ENCODE measurements around the gene ACTR8.

ACTR8 gene

DNA sequence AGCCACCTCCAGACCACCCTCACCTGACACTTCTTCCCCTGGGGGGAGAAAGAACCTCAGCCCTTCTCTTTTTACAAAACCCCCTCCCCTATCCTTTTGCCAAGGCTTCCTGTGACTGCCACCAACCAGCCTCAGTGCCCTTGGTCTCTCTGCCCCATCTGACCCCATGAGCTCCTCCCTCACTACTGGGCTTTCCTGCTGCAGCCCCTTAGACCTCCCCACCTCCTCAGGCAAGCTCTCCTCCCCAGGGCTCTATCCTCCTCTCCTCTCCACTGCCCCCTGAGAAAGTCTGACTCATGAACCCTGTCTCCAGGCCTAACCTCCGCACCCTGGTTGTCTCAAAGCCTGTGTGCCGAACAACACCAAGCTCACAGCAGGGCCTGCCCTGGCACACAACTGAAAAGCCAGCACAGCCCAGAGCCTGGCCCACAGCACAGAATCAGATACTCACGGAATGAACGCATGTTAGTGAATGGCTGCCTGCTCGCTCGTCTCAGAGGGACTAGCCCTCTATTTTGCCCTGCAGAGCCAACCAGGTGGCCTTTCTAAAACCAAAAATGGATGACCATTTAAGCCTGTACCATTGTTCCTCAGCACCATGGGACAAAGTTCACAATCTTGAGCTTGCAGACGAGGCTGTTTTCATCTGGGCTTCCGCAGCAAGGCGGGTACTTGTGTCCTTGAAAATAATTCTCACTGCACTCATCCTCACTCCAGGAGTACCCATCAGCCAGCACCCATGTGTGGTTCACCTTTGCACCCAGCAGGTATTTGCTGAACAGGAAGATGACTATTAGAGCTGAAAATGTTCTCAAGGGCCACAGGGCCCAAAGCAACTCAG, 37.5 kb downstream of the ACTR8 start:
- H3K4me3 ChIP-seq (ENCODE audit: low read length) = no peak overlapping the region
- peaks cover 5% of the 10 kb centered on the region for H3K4me1 ChIP-seq (ENCODE audit: control insufficient read depth, insufficient read depth, low read length)
- DNase-seq (ENCODE audit: low read depth) = no peak
- no peaks in the 10 kb centered on the region for H3K9me3 ChIP-seq (ENCODE audit: control insufficient read depth, low read length)
- no peak overlapping the region for H3K9ac ChIP-seq (ENCODE audit: low read length)
- no peaks in the 10 kb centered on the region for H3K36me3 ChIP-seq (ENCODE audit: control insufficient read depth, insufficient read depth, low read length, severe bottlenecking)
- peaks cover 8% of the 10 kb centered on the region for H3K27me3 ChIP-seq (replicated peaks; ENCODE audit: control insufficient read depth, insufficient read depth, low read length)

DNA sequence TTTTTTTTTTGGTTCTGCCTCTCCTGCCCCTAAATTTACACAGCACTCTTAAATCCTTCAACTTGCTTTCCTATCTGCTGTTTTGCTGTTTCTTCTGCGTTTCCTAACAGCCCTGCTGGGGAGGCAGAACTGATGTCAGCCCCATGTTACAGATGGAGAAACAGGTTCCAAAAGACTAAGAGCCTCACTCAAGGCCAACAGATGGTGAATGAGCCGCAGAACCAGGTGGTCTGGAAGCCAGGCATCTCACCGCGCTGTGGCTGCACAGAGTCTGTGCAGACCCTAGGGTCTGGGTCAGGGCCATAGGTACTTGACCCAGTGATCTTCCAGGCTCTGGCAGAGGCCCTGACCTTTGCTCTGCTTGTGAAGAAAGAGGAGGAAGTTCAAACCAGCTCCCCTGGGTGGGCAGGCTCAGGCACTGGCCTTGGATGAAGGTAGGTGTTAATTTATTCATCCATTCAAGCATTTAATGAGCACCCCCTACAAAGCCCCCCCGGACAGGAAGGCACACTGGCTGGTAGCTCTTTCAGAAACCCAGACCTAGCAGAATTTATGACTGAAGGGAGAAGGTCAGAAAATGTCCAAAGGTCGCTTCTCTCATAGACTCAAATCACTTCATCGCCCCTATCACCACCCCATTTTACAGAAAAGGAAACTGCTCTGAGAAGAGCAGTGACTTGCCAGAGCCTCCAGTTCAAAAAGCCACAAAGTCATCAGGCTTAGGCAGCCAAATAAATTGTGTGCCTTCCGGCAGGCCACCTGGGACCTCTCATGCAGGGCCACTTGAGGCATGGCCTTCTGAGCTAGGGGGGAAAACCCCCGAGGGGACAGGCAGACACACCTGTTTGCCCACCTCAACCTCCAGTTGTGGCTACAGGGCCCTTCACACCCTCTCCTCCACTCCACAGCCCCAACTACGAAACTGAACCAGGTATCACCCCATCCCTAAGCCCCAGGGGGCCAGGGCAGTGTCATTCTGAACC, 38.5 kb downstream of the ACTR8 start:
- Histone ChIP-seq H3K4me3 (ENCODE audit: low read length) (no peak overlapping the region), H3K9me3 (ENCODE audit: control insufficient read depth, low read length) (no peaks in the 10 kb centered on the region), H3K36me3 (ENCODE audit: control insufficient read depth, insufficient read depth, low read length, severe bottlenecking) (no peaks in the 10 kb centered on the region), H3K27me3 (replicated peaks; ENCODE audit: control insufficient read depth, insufficient read depth, low read length) (peaks cover 8% of the 10 kb centered on the region), H3K9ac (ENCODE audit: low read length) (no peak overlapping the region), H3K4me1 (ENCODE audit: control insufficient read depth, insufficient read depth, low read length) (peaks cover 5% of the 10 kb centered on the region)
- no peak for DNase-seq (ENCODE audit: low read depth)

DNA sequence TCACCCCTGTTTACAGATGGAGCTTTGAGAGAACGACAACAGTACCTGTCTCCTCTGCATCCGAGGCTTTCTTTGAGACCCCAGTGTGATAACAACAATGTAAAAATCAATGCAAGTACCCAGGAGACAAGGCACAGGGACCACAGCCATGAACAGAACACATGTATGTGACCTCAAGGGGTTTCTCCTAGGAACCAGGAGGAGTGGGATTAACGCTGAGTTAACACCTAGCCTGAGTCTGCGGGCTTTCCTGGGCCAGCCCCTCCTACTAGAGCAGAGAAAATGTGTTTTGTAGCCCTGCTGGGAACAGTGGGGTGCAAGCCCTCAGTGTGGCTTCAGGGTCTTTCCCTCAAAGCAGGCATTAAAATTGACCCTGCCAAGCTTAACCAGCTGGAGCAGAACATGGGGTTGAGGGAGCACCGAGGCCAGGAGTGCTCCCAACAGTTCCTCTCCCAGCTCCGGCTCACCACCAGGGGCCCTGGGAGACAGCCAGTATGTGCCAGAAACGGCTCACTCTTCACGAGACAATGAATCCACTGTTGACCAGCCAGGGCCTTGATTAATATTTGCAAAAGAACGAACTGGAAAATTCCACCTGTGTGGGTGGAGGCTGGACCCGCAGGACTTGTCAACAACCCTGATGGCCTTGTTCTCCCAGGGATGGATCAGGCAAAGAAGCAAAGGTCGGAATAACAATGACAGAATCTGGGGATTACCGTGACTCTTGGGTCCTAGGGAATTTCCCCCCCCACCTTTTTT, 39.3 kb downstream of the ACTR8 start:
- Histone ChIP-seq H3K36me3 (ENCODE audit: control insufficient read depth, insufficient read depth, low read length, severe bottlenecking) (no peaks in the 10 kb centered on the region), H3K9me3 (ENCODE audit: control insufficient read depth, low read length) (no peaks in the 10 kb centered on the region), H3K27me3 (replicated peaks; ENCODE audit: control insufficient read depth, insufficient read depth, low read length) (peaks cover 8% of the 10 kb centered on the region), H3K4me3 (ENCODE audit: low read length) (no peak overlapping the region), H3K4me1 (ENCODE audit: control insufficient read depth, insufficient read depth, low read length) (peaks cover 5% of the 10 kb centered on the region), H3K9ac (ENCODE audit: low read length) (no peak overlapping the region)
- no peak for DNase-seq (ENCODE audit: low read depth)

DNA sequence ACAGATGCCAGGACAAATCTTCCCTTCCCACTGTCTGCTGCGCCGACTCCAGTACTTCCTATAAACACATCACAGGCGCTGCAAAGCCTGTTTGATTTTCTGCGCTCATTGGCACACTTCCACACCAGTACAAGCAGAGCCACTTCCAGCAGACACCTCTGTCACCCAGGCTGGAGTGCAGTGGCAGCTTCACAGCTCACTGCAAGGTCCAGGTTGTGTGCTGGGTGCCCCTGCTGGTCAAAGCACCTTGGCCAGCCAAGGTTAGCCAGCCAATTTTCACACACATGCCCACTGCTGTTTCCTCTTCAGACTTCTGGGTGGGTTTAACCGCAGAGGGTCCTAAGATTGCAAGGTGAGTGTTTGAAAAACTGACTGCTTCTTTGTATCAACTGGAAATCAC, 40.7 kb downstream of the ACTR8 start:
- Histone ChIP-seq H3K27me3 (replicated peaks; ENCODE audit: control insufficient read depth, insufficient read depth, low read length) (no peaks in the 10 kb centered on the region), H3K9me3 (ENCODE audit: control insufficient read depth, low read length) (no peaks in the 10 kb centered on the region), H3K9ac (ENCODE audit: low read length) (no peak overlapping the region), H3K4me1 (ENCODE audit: control insufficient read depth, insufficient read depth, low read length) (peaks cover 5% of the 10 kb centered on the region), H3K36me3 (ENCODE audit: control insufficient read depth, insufficient read depth, low read length, severe bottlenecking) (no peaks in the 10 kb centered on the region), H3K4me3 (ENCODE audit: low read length) (no peak overlapping the region)
- DNase-seq (ENCODE audit: low read depth) = no peak

DNA sequence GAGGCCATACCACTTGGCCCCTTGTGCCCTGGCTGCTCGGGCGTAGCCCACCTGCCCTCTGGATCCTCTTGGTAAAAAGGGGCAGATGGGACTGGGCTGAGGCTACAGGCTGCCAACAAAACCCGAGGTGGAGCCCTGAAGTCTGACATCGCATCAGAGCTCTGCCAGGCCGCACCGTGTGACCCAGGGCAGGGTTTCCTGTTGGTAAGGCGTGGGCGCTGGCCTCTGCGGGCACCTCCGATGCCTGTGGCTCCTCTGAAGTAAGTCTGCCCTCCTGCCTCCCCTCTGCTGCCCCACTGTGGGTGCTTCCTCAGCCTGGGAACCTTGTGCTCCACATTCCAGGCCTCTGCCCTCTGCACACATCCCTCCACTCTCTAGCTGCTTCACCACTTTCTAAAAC, 44.6 kb downstream of the ACTR8 start:
- H3K4me1 ChIP-seq (ENCODE audit: control insufficient read depth, insufficient read depth, low read length) = no peaks in the 10 kb centered on the region
- H3K27me3 ChIP-seq (replicated peaks; ENCODE audit: control insufficient read depth, insufficient read depth, low read length) = no peaks in the 10 kb centered on the region
- no peaks in the 10 kb centered on the region for H3K9me3 ChIP-seq (ENCODE audit: control insufficient read depth, low read length)
- no peak for DNase-seq (ENCODE audit: low read depth)
- H3K4me3 ChIP-seq (ENCODE audit: low read length) = no peak overlapping the region
- no peaks in the 10 kb centered on the region for H3K36me3 ChIP-seq (ENCODE audit: control insufficient read depth, insufficient read depth, low read length, severe bottlenecking)
- H3K9ac ChIP-seq (ENCODE audit: low read length) = no peak overlapping the region

DNA sequence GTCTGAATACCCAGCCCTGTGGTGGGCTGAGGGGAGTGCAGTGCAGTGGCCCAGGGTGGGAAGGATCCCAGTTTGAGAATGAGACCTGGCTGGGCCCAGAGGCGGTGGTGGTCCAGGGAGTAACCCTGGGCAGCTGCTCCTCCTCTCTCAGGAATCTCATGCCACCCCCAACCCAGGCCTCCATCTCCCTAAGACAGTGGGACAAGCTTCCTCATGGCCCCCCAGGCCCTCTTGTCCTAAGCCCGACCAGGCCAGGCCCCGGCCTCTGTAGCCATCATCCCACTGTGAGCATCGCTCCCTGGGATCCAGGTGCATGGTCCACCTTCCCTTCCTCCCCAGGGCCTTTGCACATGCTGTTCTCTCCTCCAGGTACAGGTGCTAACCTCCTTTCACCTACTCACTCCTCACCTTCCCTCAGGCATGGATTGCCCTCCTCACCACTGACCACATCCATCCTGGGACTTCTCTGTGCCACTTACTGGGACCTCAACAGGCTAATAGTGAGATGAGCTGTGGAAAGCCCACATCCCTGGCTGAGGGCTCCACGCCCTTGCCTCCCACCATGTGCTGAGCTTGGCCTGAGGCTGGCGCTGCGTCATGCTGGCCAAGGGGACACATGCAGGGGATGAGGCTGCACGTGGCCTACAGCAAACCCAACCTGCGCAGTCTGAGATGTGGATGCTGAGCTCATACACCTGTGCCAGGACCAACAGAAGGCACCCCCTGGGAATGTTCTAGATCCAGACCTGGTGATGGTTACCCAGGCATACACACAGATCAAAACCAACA, 45.7 kb downstream of the ACTR8 start:
- no peak for DNase-seq (ENCODE audit: low read depth)
- Histone ChIP-seq H3K4me3 (ENCODE audit: low read length) (no peak overlapping the region), H3K27me3 (replicated peaks; ENCODE audit: control insufficient read depth, insufficient read depth, low read length) (no peaks in the 10 kb centered on the region), H3K36me3 (ENCODE audit: control insufficient read depth, insufficient read depth, low read length, severe bottlenecking) (no peaks in the 10 kb centered on the region), H3K4me1 (ENCODE audit: control insufficient read depth, insufficient read depth, low read length) (no peaks in the 10 kb centered on the region), H3K9me3 (ENCODE audit: control insufficient read depth, low read length) (no peaks in the 10 kb centered on the region), H3K9ac (ENCODE audit: low read length) (no peak overlapping the region)

DNA sequence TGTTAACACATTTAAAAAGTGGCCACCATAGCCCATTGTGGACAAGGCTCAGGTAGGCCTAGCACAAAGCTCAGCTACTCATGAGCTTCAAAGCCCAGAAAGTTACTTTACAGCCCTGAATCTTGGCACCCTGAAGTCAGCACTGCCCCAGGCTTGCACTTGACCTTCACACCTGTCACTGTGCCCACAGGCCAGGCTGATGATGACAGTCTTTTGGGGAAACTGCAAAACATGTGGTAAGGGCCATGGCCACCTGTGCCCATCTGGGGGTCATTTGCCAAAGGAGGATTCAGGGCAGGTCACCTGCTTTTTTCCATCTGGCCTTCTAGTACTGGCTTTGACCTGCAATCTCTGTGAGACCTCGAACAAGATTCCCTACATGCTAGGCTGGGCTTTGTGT, 46.7 kb downstream of the ACTR8 start:
- Histone ChIP-seq H3K36me3 (ENCODE audit: control insufficient read depth, insufficient read depth, low read length, severe bottlenecking) (no peaks in the 10 kb centered on the region), H3K4me3 (ENCODE audit: low read length) (no peak overlapping the region), H3K9me3 (ENCODE audit: control insufficient read depth, low read length) (no peaks in the 10 kb centered on the region), H3K27me3 (replicated peaks; ENCODE audit: control insufficient read depth, insufficient read depth, low read length) (no peaks in the 10 kb centered on the region), H3K9ac (ENCODE audit: low read length) (no peak overlapping the region), H3K4me1 (ENCODE audit: control insufficient read depth, insufficient read depth, low read length) (no peaks in the 10 kb centered on the region)
- DNase-seq (ENCODE audit: low read depth) = no peak

DNA sequence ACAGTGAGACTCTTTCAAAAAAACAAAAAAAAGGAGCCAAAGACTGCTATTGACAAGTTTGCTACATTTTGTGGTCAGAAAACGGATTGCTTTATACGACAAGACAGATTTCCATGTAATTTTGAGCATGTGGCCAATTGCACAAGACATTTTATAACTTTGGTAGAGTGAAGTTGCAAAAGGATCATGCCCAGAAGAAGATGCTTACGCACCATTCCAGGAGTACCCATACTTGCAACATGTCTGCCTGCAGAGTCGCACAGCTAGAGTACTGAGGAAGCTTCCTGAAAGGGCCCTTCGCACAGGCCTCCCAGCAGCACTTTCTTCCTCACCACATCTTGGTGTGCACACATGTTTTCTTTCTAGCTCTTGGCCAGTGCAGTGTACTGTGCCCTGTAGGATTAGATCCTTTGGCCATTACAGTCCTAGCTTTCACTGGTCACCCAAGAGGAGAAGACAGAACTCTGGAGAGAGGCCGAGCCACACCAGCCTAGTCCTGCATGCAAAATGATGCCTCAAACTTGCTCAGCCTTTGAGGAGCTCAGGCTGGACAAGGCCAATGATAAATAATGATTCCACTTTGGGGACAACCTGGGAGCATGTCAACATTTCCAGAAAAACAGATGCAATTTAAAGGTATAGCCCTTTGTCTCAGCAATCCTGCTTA, 47.4 kb downstream of the ACTR8 start:
- no peaks in the 10 kb centered on the region for H3K36me3 ChIP-seq (ENCODE audit: control insufficient read depth, insufficient read depth, low read length, severe bottlenecking)
- H3K9ac ChIP-seq (ENCODE audit: low read length) = no peak overlapping the region
- no peak for DNase-seq (ENCODE audit: low read depth)
- no peaks in the 10 kb centered on the region for H3K27me3 ChIP-seq (replicated peaks; ENCODE audit: control insufficient read depth, insufficient read depth, low read length)
- no peaks in the 10 kb centered on the region for H3K4me1 ChIP-seq (ENCODE audit: control insufficient read depth, insufficient read depth, low read length)
- H3K4me3 ChIP-seq (ENCODE audit: low read length) = no peak overlapping the region
- no peaks in the 10 kb centered on the region for H3K9me3 ChIP-seq (ENCODE audit: control insufficient read depth, low read length)

DNA sequence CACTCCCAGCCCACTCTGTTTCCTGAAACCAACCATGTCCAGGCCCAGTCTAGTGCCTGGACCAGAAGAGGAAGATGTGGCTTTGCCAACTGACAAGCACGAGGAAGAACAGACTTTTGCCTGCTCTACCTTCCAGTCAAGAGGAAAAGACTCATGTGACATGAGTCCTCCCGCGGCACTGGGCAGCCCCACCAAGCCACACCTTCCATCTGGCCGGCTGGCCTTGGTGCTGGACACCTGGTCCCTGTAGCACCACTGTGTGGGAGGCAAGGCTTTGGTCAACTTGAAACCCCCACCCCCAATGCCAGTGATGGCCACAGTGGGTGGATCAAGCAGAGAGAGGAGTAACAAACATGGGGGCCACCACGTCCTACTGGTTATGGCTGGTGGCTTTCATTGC, 48.3 kb downstream of the ACTR8 start:
- no peaks in the 10 kb centered on the region for H3K27me3 ChIP-seq (replicated peaks; ENCODE audit: control insufficient read depth, insufficient read depth, low read length)
- H3K9me3 ChIP-seq (ENCODE audit: control insufficient read depth, low read length) = no peaks in the 10 kb centered on the region
- H3K4me1 ChIP-seq (ENCODE audit: control insufficient read depth, insufficient read depth, low read length) = no peaks in the 10 kb centered on the region
- no peak for DNase-seq (ENCODE audit: low read depth)
- no peaks in the 10 kb centered on the region for H3K36me3 ChIP-seq (ENCODE audit: control insufficient read depth, insufficient read depth, low read length, severe bottlenecking)
- no peak overlapping the region for H3K4me3 ChIP-seq (ENCODE audit: low read length)
- H3K9ac ChIP-seq (ENCODE audit: low read length) = no peak overlapping the region

DNA sequence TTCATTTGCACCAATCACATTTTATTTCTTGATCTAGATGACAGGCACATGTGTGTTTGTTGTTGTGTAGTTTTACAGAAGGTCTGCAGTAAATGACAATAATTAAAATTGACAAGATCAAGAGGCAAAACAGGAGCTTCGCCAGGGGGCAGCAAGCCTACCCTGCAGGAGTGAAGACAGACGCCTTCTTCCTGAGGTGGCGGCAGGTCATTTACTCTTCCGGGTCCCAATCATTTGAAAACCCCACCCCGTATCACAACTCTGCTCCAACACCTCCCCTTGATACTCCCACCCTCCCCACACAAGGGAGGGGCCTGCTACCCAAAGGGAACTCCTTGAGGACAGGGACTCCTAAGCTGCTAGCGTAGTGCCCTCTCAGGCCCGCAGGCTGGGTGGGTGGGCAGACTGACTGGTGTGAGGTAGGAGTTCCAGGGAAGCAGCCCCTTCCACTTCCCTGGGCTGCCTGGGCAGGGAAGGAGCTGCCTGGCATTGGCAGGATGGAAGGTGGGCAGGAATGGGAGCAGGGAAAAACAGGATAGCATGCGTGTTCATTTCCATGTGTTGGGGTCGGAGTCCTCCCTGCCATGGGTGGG, 48.8 kb downstream of the ACTR8 start:
- no peaks in the 10 kb centered on the region for H3K27me3 ChIP-seq (replicated peaks; ENCODE audit: control insufficient read depth, insufficient read depth, low read length)

More for the DNA sequence above, 48.8 kb downstream of the ACTR8 start:
- DNase-seq (ENCODE audit: low read depth) = no peak
- no peak overlapping the region for H3K4me3 ChIP-seq (ENCODE audit: low read length)
- no peak overlapping the region for H3K9ac ChIP-seq (ENCODE audit: low read length)
- H3K36me3 ChIP-seq (ENCODE audit: control insufficient read depth, insufficient read depth, low read length, severe bottlenecking) = no peaks in the 10 kb centered on the region
- no peaks in the 10 kb centered on the region for H3K4me1 ChIP-seq (ENCODE audit: control insufficient read depth, insufficient read depth, low read length)
- no peaks in the 10 kb centered on the region for H3K9me3 ChIP-seq (ENCODE audit: control insufficient read depth, low read length)
